Trophoblast cell (in vitro differentiated cells and primary cell): ENCODE measurements around the gene GCH1. TPM values are rescaled to one million over a fixed set of nuclear protein-coding genes. Genes with fewer than 3 reads are reported as not detected.

Experiments
- DNase-seq, 2 donors: peaks; one replicate each; pipeline ENCODE4 v3.0.0-alpha.2; 2016
- H2AFZ ChIP-seq: 2 replicates; pipeline ENCODE4 v1.6.1; 2013; ENCODE audit warnings: low read length, moderate library complexity, mild to moderate bottlenecking; ENCODE audit not compliant: insufficient read depth, poor library complexity
- H2AK5ac ChIP-seq: 2 replicates; pipeline ENCODE4 v1.6.1; 2013; ENCODE audit warnings: mild to moderate bottlenecking, low read length
- H2BK120ac ChIP-seq: 2 replicates; pipeline ENCODE4 v1.6.1; 2013; ENCODE audit warnings: low read length, mild to moderate bottlenecking, moderate library complexity; ENCODE audit not compliant: insufficient read depth, poor library complexity
- H2BK12ac ChIP-seq: 2 replicates; pipeline ENCODE4 v1.6.1; 2013; ENCODE audit warnings: mild to moderate bottlenecking, low read length, moderate library complexity
- H2BK5ac ChIP-seq: 2 replicates; pipeline ENCODE4 v1.6.1; 2013; ENCODE audit warnings: low read length, low read depth, moderate library complexity, mild to moderate bottlenecking; ENCODE audit not compliant: poor library complexity
- H3K14ac ChIP-seq: 2 replicates; pipeline ENCODE4 v1.6.1; 2013; ENCODE audit warnings: mild to moderate bottlenecking, low read length
- H3K18ac ChIP-seq: 2 replicates; pipeline ENCODE4 v1.6.1; 2013; ENCODE audit warnings: mild to moderate bottlenecking, low read length
- H3K23ac ChIP-seq: 2 replicates; pipeline ENCODE4 v1.6.1; 2013; ENCODE audit warnings: low read length
- H3K27ac ChIP-seq: 2 replicates; pipeline ENCODE4 v1.5.1; 2013; ENCODE audit warnings: low read depth, mild to moderate bottlenecking, inconsistent platforms, low read length, moderate library complexity
- H3K27me3 ChIP-seq: 2 replicates; pipeline ENCODE4 v1.6.1; 2013; ENCODE audit warnings: inconsistent platforms, mild to moderate bottlenecking, low read length, moderate library complexity; ENCODE audit not compliant: insufficient read depth
- H3K36me3 ChIP-seq, 2 experiments: 1 replicate in 1 of 2; 2 replicates in 1 of 2; pipeline ENCODE4 v1.6.1; 2013; ENCODE audit warnings: low read length in 2 of 2, mild to moderate bottlenecking in 2 of 2, moderate library complexity in 1 of 2; ENCODE audit not compliant: insufficient read depth in 2 of 2, control insufficient read depth in 1 of 2
- H3K4ac ChIP-seq: 2 replicates; pipeline ENCODE4 v1.6.1; 2013; ENCODE audit warnings: low read depth, mild to moderate bottlenecking, low read length, moderate library complexity
- H3K4me1 ChIP-seq, 2 experiments: 1 replicate in 1 of 2; 2 replicates in 1 of 2; pipeline ENCODE4 v1.6.1; 2013; ENCODE audit warnings: low read length in 2 of 2, mild to moderate bottlenecking in 2 of 2, moderate library complexity in 1 of 2; ENCODE audit not compliant: insufficient read depth in 2 of 2, control insufficient read depth in 1 of 2
- H3K4me2 ChIP-seq: 2 replicates; pipeline ENCODE4 v1.6.1; 2013; ENCODE audit warnings: inconsistent platforms, mild to moderate bottlenecking, low read length, moderate library complexity
- H3K4me3 ChIP-seq: 2 replicates; pipeline ENCODE4 v1.5.1; 2013; ENCODE audit warnings: mild to moderate bottlenecking, low read depth, low read length, inconsistent platforms
- H3K79me1 ChIP-seq: one replicate; pipeline ENCODE4 v1.6.1; 2013; ENCODE audit warnings: low read length
- H3K79me2 ChIP-seq: 2 replicates; pipeline ENCODE4 v1.6.1; 2013; ENCODE audit warnings: low read length, mild to moderate bottlenecking; ENCODE audit not compliant: control insufficient read depth, insufficient read depth, poor library complexity
- H3K9ac ChIP-seq: 2 replicates; pipeline ENCODE4 v1.6.1; 2013; ENCODE audit warnings: mild to moderate bottlenecking, low read length
- H3K9me3 ChIP-seq: 2 replicates; pipeline ENCODE4 v1.6.1; 2013; ENCODE audit warnings: low read depth, mild to moderate bottlenecking, control low read depth, inconsistent platforms, low read length; ENCODE audit not compliant: insufficient read depth
- H4K12ac ChIP-seq: 2 replicates; pipeline ENCODE4 v1.6.1; 2013; ENCODE audit warnings: low read depth, mild to moderate bottlenecking, low read length, moderate library complexity
- H4K8ac ChIP-seq: 2 replicates; pipeline ENCODE4 v1.6.1; 2013; ENCODE audit warnings: low read depth, mild to moderate bottlenecking, low read length, moderate library complexity
- H4K91ac ChIP-seq: one replicate; pipeline ENCODE4 v1.6.1; 2013; ENCODE audit warnings: low read depth, mild to moderate bottlenecking, low read length, moderate library complexity
- whole genome bisulfite sequencing: extraction: QIAGEN DNeasy Blood & Tissue Kit; methylation state at CpG from one replicate; pipeline ENCODE4 v1.1.7; 2013; ENCODE audit warnings: missing lambda C conversion rate; ENCODE audit not compliant: insufficient read length, insufficient coverage; ENCODE audit errors: extremely low coverage; 5-methylcytosine and 5-hydroxymethylcytosine counted together
- polyA plus RNA-seq: library from polyadenylated mRNA; stranded (reverse); fragments of 200-250 nt; gene quantifications from 2 replicates; pipeline ENCODE4 v1.2.3, GENCODE V29; 2013

The GCH1 gene, protein sequence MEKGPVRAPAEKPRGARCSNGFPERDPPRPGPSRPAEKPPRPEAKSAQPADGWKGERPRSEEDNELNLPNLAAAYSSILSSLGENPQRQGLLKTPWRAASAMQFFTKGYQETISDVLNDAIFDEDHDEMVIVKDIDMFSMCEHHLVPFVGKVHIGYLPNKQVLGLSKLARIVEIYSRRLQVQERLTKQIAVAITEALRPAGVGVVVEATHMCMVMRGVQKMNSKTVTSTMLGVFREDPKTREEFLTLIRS
- polyA plus RNA-seq = 3.8 and 4.0 TPM in 2 replicates

DNA sequence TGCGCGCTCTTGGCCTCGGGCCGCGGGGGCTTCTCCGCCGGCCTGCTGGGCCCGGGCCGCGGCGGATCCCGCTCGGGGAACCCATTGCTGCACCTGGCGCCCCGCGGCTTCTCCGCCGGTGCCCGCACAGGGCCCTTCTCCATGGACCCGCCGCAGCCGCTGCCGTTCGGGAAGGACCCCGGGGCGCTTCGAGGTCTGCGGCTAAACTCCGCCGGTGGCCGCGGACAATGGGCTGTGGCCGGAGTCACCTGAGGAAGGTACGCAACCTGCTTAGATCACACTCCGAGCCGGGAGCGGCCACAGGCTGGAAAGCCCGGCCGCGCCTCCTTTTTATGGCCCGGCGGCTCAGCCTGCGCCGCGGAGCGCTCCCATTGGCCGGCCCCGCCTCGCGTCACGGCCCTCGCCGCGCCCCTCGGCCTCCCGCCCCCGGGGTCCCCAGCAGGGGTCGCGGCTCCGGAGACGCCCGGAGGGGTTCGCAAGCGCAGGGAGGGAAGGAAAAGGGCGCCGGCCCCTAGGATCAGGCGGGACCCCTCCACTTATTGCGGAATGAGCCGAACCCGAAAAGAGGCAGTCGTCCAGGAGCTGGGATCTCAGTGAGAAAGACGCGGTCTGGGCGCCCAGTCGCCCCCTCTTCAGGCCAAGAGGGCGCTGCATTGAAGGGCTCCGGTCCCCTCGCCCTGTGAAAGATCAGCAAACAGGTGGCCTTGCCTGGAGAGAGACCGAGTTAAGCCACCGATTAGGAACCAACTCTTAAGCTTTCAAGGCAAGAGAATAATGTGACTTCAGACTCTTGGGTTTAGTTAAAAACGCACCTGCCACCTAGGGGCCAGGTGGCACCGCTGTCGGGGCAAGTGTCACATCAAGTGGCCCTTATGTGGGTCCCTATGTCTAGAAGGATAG, at the start of gene GCH1:
GCH1 (minus strand) TSS at position 306 of the 900 bp plus-strand sequence; CDS start at position 143, 163 bp downstream.
- peak; percentile 76 to 86 for DNase-seq
- peak within 1 kb of the TSS; percentile 41 for H2BK120ac ChIP-seq
- peaks cover 6% of the 10 kb centered on the region for H3K27me3 ChIP-seq
- no peak within 1 kb of the TSS for H2AK5ac ChIP-seq
- no peak within 1 kb of the TSS for H2BK12ac ChIP-seq
- WGBS = no CpG with 5 or more reads among the region's 83 CpGs
- peak within 1 kb of the TSS; percentile 20 for H4K91ac ChIP-seq
- H3K14ac ChIP-seq = peak within 1 kb of the TSS; percentile 38
- peaks cover 4 to 5% of the 10 kb centered on the region in 2 experiments for H3K4me1 ChIP-seq
- no peaks in the 10 kb centered on the region for H3K9me3 ChIP-seq
- H3K4ac ChIP-seq = no peak within 1 kb of the TSS
- no peak within 1 kb of the TSS for H3K27ac ChIP-seq
- peak within 1 kb of the TSS; percentile 90 for H2AFZ ChIP-seq
- no peaks in the 10 kb centered on the region for H3K36me3 ChIP-seq
- H3K79me2 ChIP-seq = peaks cover 4% of the 10 kb centered on the region
- peak within 1 kb of the TSS; percentile 3 for H3K9ac ChIP-seq
- H3K18ac ChIP-seq = peak within 1 kb of the TSS; percentile 69
- H3K4me3 ChIP-seq = peak within 1 kb of the TSS; percentile 79
- H3K79me1 ChIP-seq = peaks cover 7% of the 10 kb centered on the region
- H3K23ac ChIP-seq = no peak within 1 kb of the TSS
- peak within 1 kb of the TSS; percentile 40 for H4K12ac ChIP-seq
- H3K4me2 ChIP-seq = peak within 1 kb of the TSS; percentile 82
- H2BK5ac ChIP-seq = no peak within 1 kb of the TSS
- H4K8ac ChIP-seq = peak within 1 kb of the TSS; percentile 79

DNA sequence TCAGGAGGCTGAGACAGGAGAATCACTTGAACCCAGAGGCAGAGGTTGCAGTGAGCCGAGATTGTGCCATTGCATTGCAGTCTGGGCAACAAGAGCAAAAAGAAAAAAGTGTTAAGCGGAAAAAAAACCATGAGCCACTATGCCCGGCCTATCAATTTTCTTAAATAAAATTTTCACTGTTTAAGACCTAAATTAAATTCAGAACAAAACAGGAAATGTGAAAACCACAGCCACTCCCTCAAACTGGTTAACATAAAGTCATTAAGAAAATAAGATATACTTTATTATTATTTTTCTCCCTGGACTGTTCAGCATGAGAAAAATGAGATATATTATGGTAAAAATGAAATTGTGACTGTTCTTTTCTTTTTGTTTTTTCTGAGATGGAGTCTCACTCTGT, 44.6 kb upstream of the GCH1 start:
- Histone ChIP-seq H2AFZ (no peak overlapping the region), H2BK12ac (no peak overlapping the region), H3K9ac (no peak overlapping the region), H3K27ac (no peak overlapping the region), H3K4me3 (no peak overlapping the region), H3K79me1 (no peaks in the 10 kb centered on the region), H4K91ac (no peak overlapping the region), H3K4me2 (no peak overlapping the region), H2BK120ac (no peak overlapping the region), H3K4ac (no peak overlapping the region), H2BK5ac (no peak overlapping the region), H3K14ac (no peak overlapping the region), H2AK5ac (no peak overlapping the region), H3K27me3 (no peaks in the 10 kb centered on the region), H3K79me2 (no peaks in the 10 kb centered on the region), H3K9me3 (peaks cover 11% of the 10 kb centered on the region), H3K18ac (no peak overlapping the region), H3K23ac (no peak overlapping the region), H3K4me1 (no peaks in the 10 kb centered on the region), H4K12ac (no peak overlapping the region), H3K36me3 (peaks cover 14 to 16% of the 10 kb centered on the region in 2 experiments), H4K8ac (no peak overlapping the region)
- no CpG with 5 or more reads among the region's 3 CpGs for WGBS
- DNase-seq = no peak

DNA sequence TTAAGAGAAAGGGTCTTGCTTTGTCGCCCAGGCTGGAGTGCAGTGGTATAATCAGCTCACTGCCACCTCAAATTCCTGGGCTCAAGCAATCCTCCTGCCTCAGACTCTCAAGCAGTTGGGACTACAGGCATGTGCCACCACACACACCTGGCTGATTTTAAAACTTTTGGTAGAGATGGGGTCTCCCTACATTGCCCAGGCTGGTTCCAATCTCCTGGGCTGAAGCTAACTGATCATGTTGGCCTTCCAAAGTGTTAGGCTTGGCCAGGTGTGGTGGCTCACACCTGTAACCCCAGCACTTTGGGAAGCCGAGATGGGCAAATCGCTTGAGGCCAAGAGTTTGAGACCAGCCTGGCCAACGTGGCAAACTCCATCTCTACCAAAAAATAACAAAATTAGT, 43.9 kb upstream of the GCH1 start:
- H3K9ac ChIP-seq = no peak overlapping the region
- H2AFZ ChIP-seq = no peak overlapping the region
- H3K27me3 ChIP-seq = no peaks in the 10 kb centered on the region
- no peak overlapping the region for H3K18ac ChIP-seq
- H2BK12ac ChIP-seq = no peak overlapping the region
- no peak overlapping the region for H3K27ac ChIP-seq
- H4K12ac ChIP-seq = no peak overlapping the region
- H3K36me3 ChIP-seq = peaks cover 14 to 16% of the 10 kb centered on the region in 2 experiments
- no peak overlapping the region for H3K4ac ChIP-seq
- no peak for DNase-seq
- no peak overlapping the region for H2BK5ac ChIP-seq
- no CpG with 5 or more reads among the region's 4 CpGs for WGBS
- no peak overlapping the region for H2AK5ac ChIP-seq
- H3K79me1 ChIP-seq = no peaks in the 10 kb centered on the region
- no peak overlapping the region for H4K91ac ChIP-seq
- no peak overlapping the region for H4K8ac ChIP-seq
- peaks cover 11% of the 10 kb centered on the region for H3K9me3 ChIP-seq
- no peak overlapping the region for H3K14ac ChIP-seq
- H2BK120ac ChIP-seq = no peak overlapping the region
- no peak overlapping the region for H3K4me2 ChIP-seq
- H3K4me3 ChIP-seq = no peak overlapping the region
- no peak overlapping the region for H3K23ac ChIP-seq
- H3K4me1 ChIP-seq = no peaks in the 10 kb centered on the region
- no peaks in the 10 kb centered on the region for H3K79me2 ChIP-seq

DNA sequence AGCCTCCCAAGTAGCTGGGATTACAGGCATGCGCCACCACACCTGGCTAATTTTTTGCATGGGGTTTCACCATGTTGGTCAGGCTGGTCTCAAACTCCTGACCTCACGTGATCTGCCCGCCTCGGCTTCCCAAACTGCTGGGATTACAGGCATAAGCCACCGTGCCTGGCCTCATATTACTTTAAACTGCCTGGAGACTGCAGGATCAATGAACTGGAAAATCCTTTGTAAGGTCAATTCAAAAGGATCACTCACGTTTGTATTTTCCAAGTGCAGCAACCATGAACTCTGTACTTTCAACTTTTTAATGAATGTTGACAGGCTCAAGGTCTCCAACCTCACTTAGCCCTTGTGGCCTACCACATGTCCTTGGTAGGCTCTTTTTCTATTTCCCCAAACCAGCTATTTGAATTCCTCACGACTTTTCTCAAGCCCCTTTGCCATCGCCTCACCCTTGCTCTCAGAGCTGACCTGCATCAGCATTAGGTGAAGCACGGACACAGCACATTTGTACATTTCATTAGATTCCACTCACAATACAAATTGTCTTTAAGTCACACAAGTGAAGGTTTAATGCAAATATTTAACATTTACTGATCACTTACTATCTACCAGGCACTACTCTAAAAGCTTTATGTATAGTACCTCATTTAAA, 42.2 kb upstream of the GCH1 start:
- no peaks in the 10 kb centered on the region for H3K79me1 ChIP-seq
- H3K18ac ChIP-seq = no peak overlapping the region
- H4K12ac ChIP-seq = no peak overlapping the region
- no peak overlapping the region for H4K8ac ChIP-seq
- H3K36me3 ChIP-seq = peaks cover 14 to 16% of the 10 kb centered on the region in 2 experiments
- H3K14ac ChIP-seq = no peak overlapping the region
- no peak overlapping the region for H2BK12ac ChIP-seq
- H3K4me1 ChIP-seq = no peaks in the 10 kb centered on the region
- H2AK5ac ChIP-seq = no peak overlapping the region
- H2BK5ac ChIP-seq = no peak overlapping the region
- no peak overlapping the region for H2BK120ac ChIP-seq
- peaks cover 11% of the 10 kb centered on the region for H3K9me3 ChIP-seq
- H3K9ac ChIP-seq = no peak overlapping the region
- no peaks in the 10 kb centered on the region for H3K27me3 ChIP-seq
- H3K4me2 ChIP-seq = no peak overlapping the region
- H3K4ac ChIP-seq = no peak overlapping the region
- H3K79me2 ChIP-seq = no peaks in the 10 kb centered on the region
- no peak overlapping the region for H3K23ac ChIP-seq
- H4K91ac ChIP-seq = no peak overlapping the region
- no peak overlapping the region for H3K4me3 ChIP-seq
- no peak for DNase-seq
- H2AFZ ChIP-seq = no peak overlapping the region
- WGBS = no CpG with 5 or more reads among the region's 9 CpGs
- no peak overlapping the region for H3K27ac ChIP-seq
